Measurements from ENCODE around the gene SCGB1D1. TPM values are rescaled to one million over a fixed set of nuclear protein-coding genes. Genes with fewer than 3 reads are reported as not detected.

SCGB1D1 gene
- total RNA-seq, 6 experiments from 2014 or later = not detected

- no peak overlapping the region for H3K4me3 Mint-ChIP-seq
- no peak overlapping the region for H3K27ac Mint-ChIP-seq
- H3K36me3 Mint-ChIP-seq (ENCODE audit: low read depth) = no peaks in the 10 kb centered on the region
- no peaks in the 10 kb centered on the region for H3K4me1 Mint-ChIP-seq (ENCODE audit: low read depth)
- no peaks in the 10 kb centered on the region for H3K9me3 Mint-ChIP-seq
- DNase-seq = no peak
- no peak for TF ChIP-seq CTCF (IDR thresholded peaks at IDR 0.05)
- peaks cover 25% of the 10 kb centered on the region for H3K27me3 Mint-ChIP-seq (ENCODE audit: insufficient read depth)
These were observed 48.1 kb downstream of the SCGB1D1 start for GRCh38 chr11:62238151-62238550.

GRCh38 chr11:62241095-62241494, 51.1 kb downstream of the SCGB1D1 start:
- no peak for TF ChIP-seq CTCF (IDR thresholded peaks at IDR 0.05)
- H3K27me3 Mint-ChIP-seq (ENCODE audit: insufficient read depth) = peaks cover 23% of the 10 kb centered on the region
- DNase-seq = no peak
- no peaks in the 10 kb centered on the region for H3K9me3 Mint-ChIP-seq
- H3K4me1 Mint-ChIP-seq (ENCODE audit: low read depth) = no peaks in the 10 kb centered on the region
- no peak overlapping the region for H3K4me3 Mint-ChIP-seq
- H3K36me3 Mint-ChIP-seq (ENCODE audit: low read depth) = no peaks in the 10 kb centered on the region
- no peak overlapping the region for H3K27ac Mint-ChIP-seq

GRCh38 chr11:62242021-62242420, 52.0 kb downstream of the SCGB1D1 start, which contains the start of gene SCGB1D2:
SCGB1D2 (plus strand) TSS chr11:62242239; CDS start chr11:62242308, 69 bp downstream.
- H3K9me3 Mint-ChIP-seq = no peaks in the 10 kb centered on the region
- peaks cover 23% of the 10 kb centered on the region for H3K27me3 Mint-ChIP-seq (ENCODE audit: insufficient read depth)
- no peak within 1 kb of the TSS for H3K27ac Mint-ChIP-seq
- H3K4me3 Mint-ChIP-seq = no peak within 1 kb of the TSS
- H3K4me1 Mint-ChIP-seq (ENCODE audit: low read depth) = no peaks in the 10 kb centered on the region
- H3K36me3 Mint-ChIP-seq (ENCODE audit: low read depth) = no peaks in the 10 kb centered on the region
- DNase-seq = no peak
- no peak for TF ChIP-seq CTCF (IDR thresholded peaks at IDR 0.05)

Other genes starting within 250 kb of the SCGB1D1 start
- 1 to 10 TPM in 5 of 6 experiments, under 1 TPM in 1; 0.92 to 2.0 (median 1.9) TPM for gene BEST1, start 239.9 kb upstream of the SCGB1D1 start, total RNA-seq (2021; fragmentation: NEBNext Ultra II Directional; extraction: Animal tissue kit (Norgen Biotek cat#: 25700))
- 1,000 to 10,000 TPM; 2,192 to 2,832 (median 2,637) TPM for gene FTH1, start 222.6 kb upstream of the SCGB1D1 start, total RNA-seq (2021; fragmentation: NEBNext Ultra II Directional; extraction: Animal tissue kit (Norgen Biotek cat#: 25700))
- gene INCENP, start 66.2 kb upstream of the SCGB1D1 start, total RNA-seq (2021; fragmentation: NEBNext Ultra II Directional; extraction: Animal tissue kit (Norgen Biotek cat#: 25700)) = 10 to 100 TPM; 32.3 to 60.0 (median 54.1) TPM
- gene SCGB2A1, start 18.5 kb downstream of the SCGB1D1 start, total RNA-seq (2021; fragmentation: NEBNext Ultra II Directional; extraction: Animal tissue kit (Norgen Biotek cat#: 25700)) = not detected
- not detected for gene SCGB1D2, start 52.0 kb downstream of the SCGB1D1 start, total RNA-seq (2021; fragmentation: NEBNext Ultra II Directional; extraction: Animal tissue kit (Norgen Biotek cat#: 25700))
- not detected for gene SCGB2A2, start 79.9 kb downstream of the SCGB1D1 start, total RNA-seq (2021; fragmentation: NEBNext Ultra II Directional; extraction: Animal tissue kit (Norgen Biotek cat#: 25700))
- not detected for gene SCGB1D4, start 108.9 kb downstream of the SCGB1D1 start, total RNA-seq (2021; fragmentation: NEBNext Ultra II Directional; extraction: Animal tissue kit (Norgen Biotek cat#: 25700))
- under 1 TPM; 0.36 to 0.55 (median 0.49) TPM for gene ASRGL1, start 147.2 kb downstream of the SCGB1D1 start, total RNA-seq (2021; fragmentation: NEBNext Ultra II Directional; extraction: Animal tissue kit (Norgen Biotek cat#: 25700))
- gene SCGB1A1, start 228.8 kb downstream of the SCGB1D1 start, total RNA-seq (2021; fragmentation: NEBNext Ultra II Directional; extraction: Animal tissue kit (Norgen Biotek cat#: 25700)) = not detected

Measured in HFFc6 (cell line).